Measurements from ENCODE around the gene ODR4.
"Not testable (repeated sequence)": the region's sequence is repeated elsewhere in the genome, so short reads cannot be mapped to it uniquely, and the experiment has no call there.

ODR4 gene

DNA sequence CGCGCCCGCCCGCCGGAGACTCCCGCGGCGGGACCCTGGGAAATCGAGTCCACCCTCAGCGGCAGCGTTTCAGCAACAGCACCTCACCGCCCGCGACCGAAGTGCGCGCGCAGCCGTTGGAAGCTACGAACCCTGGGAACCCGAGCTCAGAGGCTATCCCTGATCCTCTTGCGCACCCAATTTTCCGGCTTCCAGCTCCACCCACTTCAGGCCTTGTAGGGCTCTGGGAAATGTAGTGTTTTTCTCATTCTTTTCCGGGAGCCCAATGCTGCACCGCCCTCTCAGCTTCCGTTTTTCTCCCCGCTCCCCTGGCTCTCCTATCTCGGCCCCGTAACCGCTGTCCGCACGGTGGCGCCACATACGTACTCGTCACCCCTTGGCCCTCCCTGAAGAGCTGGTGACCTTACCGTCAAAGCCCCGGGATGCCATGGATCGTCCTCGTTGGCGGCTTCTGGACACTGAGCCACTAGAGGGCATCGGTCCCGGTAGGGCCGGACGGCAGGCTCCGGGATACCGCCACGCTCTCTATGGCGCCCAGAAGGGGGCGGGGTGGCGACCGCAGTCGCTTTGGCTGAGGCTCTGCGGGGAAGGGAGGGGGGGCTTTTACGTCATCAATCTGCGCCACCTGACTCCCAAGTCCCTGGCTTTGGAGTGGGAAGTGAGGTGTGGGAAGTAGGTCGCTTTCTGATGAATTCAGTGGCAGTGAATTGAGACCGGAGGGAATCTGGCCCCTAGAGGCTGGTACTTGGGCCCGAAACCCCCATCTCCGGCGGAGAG, at the start of gene ODR4, which contains the start of gene TPR:
Gene ODR4 (plus strand): TSS at position 687 of the 777 bp plus-strand sequence. CDS start 3,948 bp downstream, outside the sequence.
Gene TPR (minus strand): TSS at position 102 of the 777 bp plus-strand sequence. CDS start 225 bp downstream, outside the sequence.
- peak; percentile 98 for DNase-seq (ENCODE audit: low read depth)

GRCh38 chr1:186326009-186326408, 49.6 kb upstream of the ODR4 start:
- DNase-seq (ENCODE audit: low read depth), result no peak

DNA sequence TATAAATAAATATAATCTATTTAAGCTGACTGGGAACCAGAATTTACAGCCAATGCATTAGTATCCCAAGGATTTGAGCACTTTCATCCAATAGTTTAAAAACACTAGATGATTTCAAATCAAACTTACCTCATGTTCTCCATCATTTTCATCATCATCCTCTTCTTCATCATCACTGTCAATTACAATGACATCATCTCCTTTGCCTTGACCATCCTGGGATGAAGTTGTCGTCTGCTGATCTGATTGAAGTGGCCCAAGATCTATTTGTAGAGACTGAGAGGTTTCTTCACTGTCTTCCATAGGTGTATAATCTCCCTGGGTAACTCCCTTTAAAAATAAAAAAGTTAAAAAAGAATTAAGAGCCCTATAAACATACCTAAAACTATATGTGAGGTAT, 48.3 kb upstream of the ODR4 start:
- no peak for DNase-seq (ENCODE audit: low read depth)

GRCh38 chr1:186330758-186331157, 44.9 kb upstream of the ODR4 start:
- no peak for DNase-seq (ENCODE audit: low read depth)

DNA sequence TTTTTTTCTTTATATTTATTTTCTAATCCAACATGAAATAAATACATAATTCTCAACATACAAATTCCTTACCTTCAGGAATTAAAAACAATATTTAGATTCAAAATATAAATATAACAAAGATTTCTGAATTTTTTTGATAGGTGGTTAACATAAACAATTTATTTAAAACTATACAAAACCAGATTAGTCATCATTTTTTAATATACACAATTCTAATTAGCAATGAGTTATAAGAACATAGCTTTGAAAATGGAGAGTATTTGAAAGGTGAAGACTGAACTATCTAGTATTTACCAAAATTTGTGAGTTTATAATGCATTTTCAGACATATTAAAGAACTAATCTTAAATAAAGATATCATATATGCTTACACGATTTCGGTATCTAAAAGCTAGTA, 38.1 kb upstream of the ODR4 start:
- no peak for DNase-seq (ENCODE audit: low read depth)

GRCh38 chr1:186340772-186341171, 34.9 kb upstream of the ODR4 start:
- DNase-seq (ENCODE audit: low read depth), result no peak

DNA sequence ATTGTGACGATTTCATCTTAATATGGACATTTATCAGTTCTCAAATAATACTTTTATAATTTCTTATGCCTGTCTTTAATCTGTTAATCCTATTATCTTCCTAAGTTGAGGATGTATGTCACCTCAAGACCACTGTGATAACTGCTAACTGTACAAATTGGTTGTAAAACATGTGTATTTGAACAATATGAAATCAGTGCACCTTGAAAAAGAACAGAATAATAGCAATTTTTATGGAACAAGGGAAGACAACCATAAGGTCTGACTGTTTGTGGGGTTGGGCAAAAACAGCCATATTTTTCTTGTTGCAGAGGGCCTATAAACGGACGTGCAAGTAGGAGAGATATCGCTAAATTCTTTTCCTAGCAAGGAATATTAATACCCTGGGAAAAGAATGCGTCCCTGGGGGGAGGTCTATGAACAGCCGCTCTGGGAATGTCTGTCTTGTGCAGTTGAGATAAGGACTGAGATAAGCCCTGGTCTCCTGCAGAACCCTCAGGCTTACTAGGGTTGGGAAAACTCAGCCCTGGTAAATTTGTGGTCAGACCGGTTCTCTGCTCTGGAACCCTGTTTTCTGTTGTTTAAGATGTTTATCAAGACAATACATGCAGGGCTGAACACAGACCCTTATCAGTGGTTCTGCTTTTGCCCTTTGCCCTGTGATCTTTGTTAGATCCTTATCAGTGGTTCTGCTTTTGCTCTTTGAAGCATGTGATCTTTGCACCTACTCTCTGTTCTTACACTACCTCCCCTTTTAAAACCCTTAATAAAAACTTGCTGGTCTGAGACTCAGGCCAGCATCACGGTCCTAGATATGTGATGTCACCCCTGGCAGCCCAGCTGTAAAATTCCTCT, 27.6 kb upstream of the ODR4 start:
- DNase-seq (ENCODE audit: low read depth), result not testable (repeated sequence)

DNA sequence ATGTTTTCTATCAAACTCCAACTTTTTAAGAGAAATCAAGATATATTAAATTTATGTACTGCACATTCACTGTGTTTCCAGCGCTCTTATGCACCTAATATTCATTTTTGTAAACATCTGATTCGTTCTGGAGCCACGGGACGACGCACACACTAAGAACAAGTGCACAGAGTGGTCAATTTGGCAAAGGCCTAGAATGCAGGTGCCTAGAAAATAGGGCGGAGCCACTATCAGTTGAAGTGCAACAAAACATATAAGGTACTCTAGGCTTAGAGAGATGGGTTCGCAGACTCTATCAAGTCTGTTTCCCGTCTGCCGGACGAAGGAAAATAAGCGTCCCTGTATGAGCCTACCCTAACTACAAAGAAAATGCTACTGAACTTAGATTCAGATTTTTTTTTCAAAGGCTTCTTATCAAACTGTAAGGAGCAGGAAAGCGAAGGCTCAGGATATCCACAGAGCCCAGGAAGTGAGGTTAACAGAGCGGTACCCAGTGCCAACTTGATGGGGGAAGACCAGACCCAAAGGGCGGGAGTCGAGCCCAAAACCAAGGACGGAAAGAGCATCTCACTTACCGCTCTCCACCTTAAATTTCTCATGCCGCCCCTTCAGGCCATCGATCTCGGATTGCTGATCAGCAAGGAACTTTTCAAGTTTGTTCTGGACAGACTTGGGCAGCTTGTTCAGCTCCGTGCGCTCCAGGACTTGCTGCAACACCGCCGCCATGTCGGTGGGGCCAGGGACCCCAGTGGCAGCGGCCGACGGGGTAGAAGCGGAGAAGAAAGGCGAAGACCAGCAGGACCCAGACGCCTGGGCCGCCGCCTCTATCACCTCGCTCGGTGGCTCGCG, 1.1 kb upstream of the ODR4 start:
- DNase-seq (ENCODE audit: low read depth), result no peak

- no peak for DNase-seq (ENCODE audit: low read depth)
Measured at GRCh38 chr1:186375929-186376319, 286 bp downstream of the ODR4 start.

GRCh38 chr1:186386725-186387383, 11.2 kb downstream of the ODR4 start:
- no peak for DNase-seq (ENCODE audit: low read depth)

- no peak for DNase-seq (ENCODE audit: low read depth)
Measured at GRCh38 chr1:186390925-186391324, 15.3 kb downstream of the ODR4 start.

- no peak for DNase-seq (ENCODE audit: low read depth)
Measured at GRCh38 chr1:186391841-186392240, 16.2 kb downstream of the ODR4 start.

DNA sequence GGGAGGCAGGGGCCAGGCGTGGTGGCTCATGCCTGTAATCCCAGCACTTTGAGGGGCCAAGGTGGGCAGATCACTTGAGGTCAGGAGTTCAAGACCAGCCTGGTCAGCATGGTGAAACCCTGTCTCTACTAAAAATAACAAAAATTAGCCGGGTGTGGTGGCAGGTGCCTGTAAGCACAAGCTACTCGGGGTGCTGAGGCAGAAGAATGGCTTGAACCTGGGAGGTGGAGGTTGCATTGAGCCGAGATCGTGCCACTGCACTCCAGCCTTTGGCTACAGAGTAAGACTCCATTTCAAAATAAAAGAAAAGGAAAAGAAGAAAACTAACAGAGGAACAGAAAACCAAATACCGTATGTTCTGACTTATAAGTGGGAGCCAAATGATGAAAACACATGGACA, 17.1 kb downstream of the ODR4 start:
- DNase-seq (ENCODE audit: low read depth), result not testable (repeated sequence)

GRCh38 chr1:186401446-186401845, 25.8 kb downstream of the ODR4 start:
- DNase-seq (ENCODE audit: low read depth), result not testable (repeated sequence)

DNA sequence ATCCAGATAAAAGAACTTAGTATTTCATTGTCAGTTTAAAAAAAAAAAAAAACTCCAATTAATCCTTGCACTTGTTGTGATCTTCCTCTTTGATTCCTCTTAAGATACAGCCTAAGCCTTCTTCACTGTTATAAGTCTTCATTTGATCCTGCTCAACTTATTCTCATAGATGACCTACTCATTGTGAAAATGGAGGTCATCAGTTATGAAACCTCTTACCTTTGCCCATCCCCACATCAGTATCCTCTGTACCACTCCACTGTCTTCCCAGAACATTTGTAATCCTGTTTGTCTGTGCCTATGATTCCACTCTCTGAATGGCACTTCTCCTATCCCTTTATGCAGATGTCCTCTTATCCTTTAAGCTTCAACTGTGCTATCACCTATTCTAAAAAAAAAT, 28.0 kb downstream of the ODR4 start:
- DNase-seq (ENCODE audit: low read depth), result no peak

DNA sequence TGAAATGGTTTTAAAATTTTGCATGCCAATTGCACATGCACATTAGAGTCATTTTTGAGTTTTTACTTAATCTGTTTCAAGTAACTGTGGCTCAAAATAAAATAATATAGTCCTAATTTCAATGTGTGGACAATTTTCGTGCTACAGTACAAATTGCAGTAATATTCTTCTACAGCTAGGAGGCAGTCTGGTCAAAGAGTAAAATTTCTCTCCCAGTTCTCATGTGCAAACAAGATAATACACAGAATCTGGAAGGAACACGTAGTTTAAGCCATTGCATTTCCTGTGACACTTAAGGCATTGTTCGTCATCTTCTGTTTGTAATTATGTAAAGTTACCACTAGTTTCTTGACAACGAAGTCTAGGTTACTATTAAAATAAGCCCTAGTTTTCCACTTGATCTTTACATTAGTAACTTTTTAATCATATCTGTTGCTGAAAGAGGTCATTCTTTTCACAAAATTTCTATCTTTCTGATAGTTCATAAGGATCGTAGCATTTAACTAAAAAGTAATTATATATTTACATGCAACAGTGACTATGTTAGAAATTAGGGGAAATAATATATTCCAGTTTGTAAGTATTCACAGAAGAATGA, 28.9 kb downstream of the ODR4 start:
- peak; percentile 26 for DNase-seq (ENCODE audit: low read depth)

DNA sequence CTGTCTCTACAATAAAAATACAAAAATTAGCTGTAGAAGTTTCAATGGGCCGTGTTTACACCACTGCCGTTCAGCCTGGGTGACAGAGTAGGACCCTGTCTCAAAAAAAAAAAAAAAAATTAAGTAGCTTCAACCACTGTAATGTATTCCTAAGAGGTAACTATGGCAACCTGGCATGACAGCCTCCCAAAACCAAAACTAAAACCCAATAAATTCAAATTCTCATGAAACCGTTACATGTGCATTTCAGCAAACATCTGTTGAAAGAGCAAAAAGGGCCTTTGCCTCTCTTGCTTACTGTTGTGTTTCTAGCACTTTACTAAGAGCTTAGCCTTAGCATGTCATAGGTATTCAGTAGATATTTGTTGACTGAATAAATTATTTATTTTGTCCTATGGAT, 33.5 kb downstream of the ODR4 start:
- no peak for DNase-seq (ENCODE audit: low read depth)

DNA sequence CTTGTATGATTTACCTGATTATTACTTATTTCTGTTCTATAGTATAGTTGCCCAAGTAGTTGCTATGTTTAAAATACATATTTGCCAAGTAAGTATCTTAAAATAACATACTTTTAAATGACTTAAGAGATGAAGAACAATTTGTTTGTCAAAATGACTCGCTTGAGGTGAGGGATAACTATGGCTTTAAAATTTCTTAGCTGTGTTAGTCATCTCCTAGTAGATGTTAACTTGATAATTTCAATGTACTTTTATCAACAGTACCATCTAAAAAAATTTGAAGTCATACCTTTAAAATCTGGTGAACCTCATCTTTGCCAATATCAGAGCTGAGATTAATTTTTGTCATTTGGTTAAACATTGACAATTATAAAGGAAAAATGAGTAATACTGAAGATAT, 37.7 kb downstream of the ODR4 start:
- DNase-seq (ENCODE audit: low read depth), result no peak

GRCh38 chr1:186418503-186418902, 42.9 kb downstream of the ODR4 start:
- no peak for DNase-seq (ENCODE audit: low read depth)

DNA sequence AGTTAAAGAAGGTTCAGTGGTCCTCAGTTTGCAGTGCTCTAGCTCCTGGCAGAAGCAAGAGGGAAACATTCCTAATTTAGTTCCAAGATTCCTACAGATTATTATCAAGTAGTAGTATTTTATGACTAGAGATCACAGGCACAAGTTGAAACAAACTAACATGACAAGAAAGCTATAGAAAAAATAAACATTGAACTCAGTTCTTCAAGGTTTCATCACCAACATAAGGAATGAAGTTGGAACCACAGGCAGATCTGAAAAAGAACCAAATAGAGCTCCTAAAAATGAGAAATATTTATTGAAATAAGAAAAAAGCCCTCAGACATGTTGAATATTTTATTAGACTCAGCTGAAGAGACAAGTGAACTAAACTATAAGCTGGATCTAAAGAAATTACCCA, 44.7 kb downstream of the ODR4 start:
- no peak for DNase-seq (ENCODE audit: low read depth)

- no peak for DNase-seq (ENCODE audit: low read depth)
Measured at GRCh38 chr1:186420923-186421322, 45.3 kb downstream of the ODR4 start.
